GM18507 (cell line): Measurements from ENCODE around the gene UFD1.

Source experiments
- DNase-seq: peaks from one replicate; pipeline ENCODE4 v3.0.0; 2011; ENCODE audit warnings: low read depth; ENCODE audit not compliant: insufficient read length; ENCODE audit errors: extremely low spot score
- FAIRE-seq: peaks from 2 replicates; lab custom pipeline; 2011; peaks lifted over from hg19 to GRCh38; lab: Jason Lieb, UNC

UFD1 gene, protein sequence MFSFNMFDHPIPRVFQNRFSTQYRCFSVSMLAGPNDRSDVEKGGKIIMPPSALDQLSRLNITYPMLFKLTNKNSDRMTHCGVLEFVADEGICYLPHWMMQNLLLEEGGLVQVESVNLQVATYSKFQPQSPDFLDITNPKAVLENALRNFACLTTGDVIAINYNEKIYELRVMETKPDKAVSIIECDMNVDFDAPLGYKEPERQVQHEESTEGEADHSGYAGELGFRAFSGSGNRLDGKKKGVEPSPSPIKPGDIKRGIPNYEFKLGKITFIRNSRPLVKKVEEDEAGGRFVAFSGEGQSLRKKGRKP

DNA sequence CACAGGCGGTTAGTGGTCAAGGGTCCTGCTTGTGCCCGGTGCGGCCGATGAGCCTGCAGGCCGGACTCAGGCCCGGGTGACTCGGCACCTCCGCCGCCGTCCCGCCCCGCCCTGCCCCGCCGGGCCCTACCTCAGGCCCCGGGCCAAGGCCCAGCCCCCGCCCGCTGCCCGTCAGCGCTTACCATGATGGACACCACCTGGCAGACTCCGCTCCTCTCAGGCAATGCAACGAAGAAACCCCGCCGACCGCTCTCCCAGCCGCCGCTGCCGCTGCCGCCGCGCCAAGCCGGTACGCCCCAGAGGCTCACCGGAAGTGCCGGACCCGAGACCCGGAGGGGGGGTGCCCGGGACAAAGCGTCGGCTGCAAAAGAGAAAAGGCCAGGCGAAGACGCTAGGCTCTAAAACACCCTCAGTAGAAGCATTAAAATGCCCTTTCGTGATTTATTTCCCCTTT lies at the start of gene UFD1:
UFD1 (minus strand) TSS at position 293 of the 454 bp plus-strand sequence; CDS start at position 185, 108 bp downstream.
- FAIRE-seq (no peak), DNase-seq (peak; percentile 44)

GRCh38 chr22:19527861-19528417 lies 48.9 kb upstream of the UFD1 start:
- DNase-seq (no peak), FAIRE-seq (no peak)

DNA sequence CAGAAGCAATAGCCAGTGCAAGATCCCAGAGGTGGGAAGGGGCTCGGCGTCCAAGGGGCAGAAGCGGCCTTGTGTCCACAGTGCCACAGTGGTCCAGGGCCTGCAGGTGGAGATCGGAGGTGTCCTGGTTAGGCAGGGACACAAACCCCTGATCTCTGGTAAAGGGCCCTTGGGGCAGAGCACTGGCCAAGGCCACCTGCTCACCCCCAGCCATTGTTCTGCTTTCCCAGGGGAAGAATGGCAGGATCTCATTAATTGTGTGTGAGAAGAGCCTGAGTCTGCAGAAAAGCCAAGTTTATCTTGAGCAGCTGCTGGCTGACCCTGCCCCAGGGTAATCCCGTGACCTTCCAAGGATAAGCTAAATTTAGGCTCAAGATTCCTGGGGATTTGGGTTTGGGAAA lies 48.3 kb upstream of the UFD1 start:
- no peak for FAIRE-seq
- DNase-seq: no peak

DNA sequence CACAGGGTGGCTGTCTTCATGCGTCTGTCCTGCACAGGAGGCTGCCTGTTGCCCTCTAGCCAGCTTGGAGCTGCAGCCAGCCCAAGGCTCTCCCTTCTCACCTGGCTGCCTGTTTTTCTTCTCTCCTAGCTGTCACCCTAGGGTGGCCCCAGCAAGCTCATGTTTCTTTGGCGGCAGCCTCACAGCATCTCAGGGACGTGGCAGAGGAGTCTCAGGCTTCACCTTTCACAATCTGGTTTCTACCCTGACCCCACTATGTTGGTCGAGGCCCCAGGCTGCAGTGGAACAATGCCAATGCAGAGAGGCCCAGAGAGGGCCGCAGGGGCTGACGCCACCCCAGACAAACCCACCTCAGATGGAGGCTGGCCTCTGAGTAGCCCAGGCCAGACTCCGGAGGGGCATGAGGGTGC lies 47.7 kb upstream of the UFD1 start:
- no peak for DNase-seq
- FAIRE-seq: no peak

GRCh38 chr22:19526076-19526701 lies 47.2 kb upstream of the UFD1 start:
- DNase-seq: no peak
- no peak for FAIRE-seq

GRCh38 chr22:19525666-19526065 lies 46.7 kb upstream of the UFD1 start:
- no peak for DNase-seq
- FAIRE-seq: no peak

- FAIRE-seq (no peak), DNase-seq (no peak)
Observed at GRCh38 chr22:19525116-19525660, 46.2 kb upstream of the UFD1 start.

GRCh38 chr22:19524170-19525115 lies 45.5 kb upstream of the UFD1 start, which contains the start of gene CLDN5:
Gene CLDN5, minus strand, starts transcription at chr22:19524410. Its CDS starts 155 bp downstream, at chr22:19524255.
- FAIRE-seq: no peak
- DNase-seq: no peak

GRCh38 chr22:19523240-19524169 lies 44.5 kb upstream of the UFD1 start:
- no peak for DNase-seq
- FAIRE-seq: no peak

DNA sequence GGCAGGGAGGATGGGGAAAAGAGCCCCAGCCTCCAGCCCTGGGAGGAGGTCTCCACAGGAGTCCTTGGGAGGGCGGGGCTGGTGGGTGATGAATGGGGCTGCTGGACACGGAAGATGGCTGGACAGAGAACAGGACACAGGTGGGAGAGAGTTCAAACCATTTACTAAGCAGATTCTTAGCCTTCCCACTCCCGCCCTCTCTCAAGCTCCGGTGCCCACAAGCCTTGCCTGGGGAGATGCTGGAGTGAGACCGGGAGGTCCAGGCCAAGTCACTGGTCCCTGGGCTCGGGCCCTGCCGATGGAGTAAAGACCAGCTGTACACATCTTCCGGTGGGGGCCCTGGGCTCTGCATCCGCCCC lies 43.9 kb upstream of the UFD1 start:
- DNase-seq: no peak
- no peak for FAIRE-seq

GRCh38 chr22:19522190-19522880 lies 43.3 kb upstream of the UFD1 start:
- FAIRE-seq (no peak), DNase-seq (no peak)

- FAIRE-seq (no peak), DNase-seq (no peak)
Observed at GRCh38 chr22:19520566-19521305, 41.7 kb upstream of the UFD1 start.

- FAIRE-seq (no peak), DNase-seq (no peak)
Observed at GRCh38 chr22:19520007-19520406, 41.0 kb upstream of the UFD1 start.

GRCh38 chr22:19519041-19519926 lies 40.3 kb upstream of the UFD1 start:
- FAIRE-seq (no peak), DNase-seq (no peak)

DNA sequence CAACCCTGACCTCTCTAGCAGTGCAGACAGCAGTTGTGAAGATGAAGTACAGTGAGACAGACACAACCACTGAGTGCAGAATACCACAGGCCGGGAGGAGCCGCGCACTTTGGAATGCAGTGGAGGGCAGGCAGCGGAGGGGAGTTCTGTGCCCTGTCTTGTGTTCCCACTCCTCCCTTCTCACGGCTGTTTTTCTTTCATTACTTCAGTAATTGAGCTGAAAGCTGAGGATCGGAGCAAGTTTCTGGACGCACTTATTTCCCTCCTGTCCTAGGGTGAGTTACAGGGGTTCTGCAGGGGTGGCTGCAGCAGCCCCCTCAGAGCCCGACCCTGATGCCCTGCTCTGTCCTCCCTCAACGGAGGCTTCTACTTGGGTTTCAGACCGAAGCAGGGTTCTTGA lies 39.6 kb upstream of the UFD1 start:
- FAIRE-seq: no peak
- no peak for DNase-seq

DNA sequence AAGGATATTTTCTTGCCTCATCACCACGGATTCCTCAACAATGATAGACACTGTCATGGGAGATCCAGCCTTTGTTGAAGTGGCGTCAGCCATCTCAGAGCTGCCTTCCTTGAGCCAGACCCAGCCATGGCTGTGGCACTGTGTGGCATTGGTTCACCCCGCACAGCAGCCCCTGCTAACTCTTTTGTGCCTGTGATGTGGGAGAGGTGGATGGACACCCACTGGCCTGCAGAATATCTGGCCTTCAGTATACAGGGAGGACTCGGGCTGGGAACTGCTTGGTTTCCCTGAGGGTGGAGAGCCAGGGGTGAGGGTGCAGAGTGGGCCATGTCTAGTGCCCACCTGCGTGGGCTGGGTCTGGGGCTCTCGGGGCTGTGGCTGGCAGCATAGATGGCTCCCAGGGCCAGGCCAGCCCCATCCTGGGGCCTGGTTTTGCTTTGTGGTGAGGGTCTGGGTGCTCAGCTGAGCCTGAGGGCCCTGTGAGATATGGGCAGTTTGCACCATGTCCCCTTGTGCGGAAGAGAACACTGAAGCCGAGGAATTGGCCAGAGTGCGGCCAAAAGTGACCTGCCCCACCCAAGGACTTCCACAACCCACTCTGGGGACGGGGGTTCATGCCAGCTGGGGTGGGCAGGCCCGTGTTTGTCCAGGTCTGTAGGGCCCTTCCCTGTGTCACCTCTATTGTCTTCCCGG lies 39.1 kb upstream of the UFD1 start:
- FAIRE-seq (no peak), DNase-seq (no peak)
